SU-DHL-6 (cell line): Measurements from ENCODE around the gene C3orf22.

Experiments
- H2AFZ ChIP-seq: fragments of 200-600 bp; sonication (generic); 2 replicates; pipeline ENCODE4 v1.6.1; 2014; ENCODE audit warnings: low read depth, mild to moderate bottlenecking, moderate library complexity, mixed read lengths, antibody characterized with exemption, low read length; ENCODE audit not compliant: severe bottlenecking
- H3F3A ChIP-seq: fragments of 200-600 bp; shearing (Covaris generic); 2 replicates; pipeline ENCODE4 v1.6.0; 2016; ENCODE audit warnings: antibody characterized with exemption, mild to moderate bottlenecking; ENCODE audit not compliant: insufficient read depth
- H3K27ac ChIP-seq: fragments of 200-600 bp; sonication (generic); 2 replicates; pipeline ENCODE4 v1.5.1; 2016; ENCODE audit warnings: low read depth, mild to moderate bottlenecking, low read length, moderate library complexity, mixed read lengths
- H3K27me3 ChIP-seq: fragments of 200-600 bp; sonication (generic), shearing (Covaris generic); 2 replicates; pipeline ENCODE4 v1.6.0; 2014; ENCODE audit warnings: mild to moderate bottlenecking, low read length
- H3K36me3 ChIP-seq: fragments of 200-600 bp; sonication (generic); 2 replicates; pipeline ENCODE4 v1.6.1; 2014; ENCODE audit warnings: mild to moderate bottlenecking, low read length, mixed read lengths
- H3K4me2 ChIP-seq: fragments of 300-600, 200-600 bp; shearing (Covaris generic), sonication (generic); 2 replicates; pipeline ENCODE4 v1.6.0; 2014; ENCODE audit warnings: low read length, low read depth, mild to moderate bottlenecking; ENCODE audit not compliant: poor library complexity, severe bottlenecking
- H3K4me3 ChIP-seq: fragments of 200-600 bp; sonication (generic); 2 replicates; pipeline ENCODE4 v1.5.1; 2014; ENCODE audit warnings: antibody characterized with exemption, low read length, mild to moderate bottlenecking, mixed read lengths; ENCODE audit not compliant: insufficient read depth, poor library complexity, severe bottlenecking
- H3K79me2 ChIP-seq: fragments of 200-600 bp; sonication (generic); 2 replicates; pipeline ENCODE4 v1.6.1; 2014; ENCODE audit warnings: mild to moderate bottlenecking, low read length, moderate library complexity; ENCODE audit not compliant: insufficient read depth
- H3K9ac ChIP-seq: fragments of 200-600 bp; sonication (generic); 2 replicates; pipeline ENCODE4 v1.7.0; 2014; ENCODE audit warnings: mild to moderate bottlenecking, low read length
- H3K9me2 ChIP-seq: fragments of 200-600 bp; sonication (generic); replicated peaks from 2 replicates; pipeline ENCODE4 v1.6.1; 2014; ENCODE audit warnings: low read length; ENCODE audit not compliant: insufficient read depth
- H3K9me3 ChIP-seq: fragments of 200-600 bp; sonication (generic); 2 replicates; pipeline ENCODE4 v1.6.1; 2014; ENCODE audit warnings: low read length, mixed read lengths; ENCODE audit not compliant: insufficient read depth
- H4K20me1 ChIP-seq: fragments of 200-600 bp; sonication (generic); 2 replicates; pipeline ENCODE4 v1.6.1; 2014; ENCODE audit warnings: low read depth, mild to moderate bottlenecking, antibody characterized with exemption, low read length, moderate library complexity, mixed read lengths
- CTCF ChIP-seq: fragments of 200-600 bp; sonication (generic); IDR thresholded peaks from one replicate; pipeline ENCODE4 v1.5.1; 2017; ENCODE audit warnings: antibody characterized with exemption, mild to moderate bottlenecking, low read length, moderate library complexity; ENCODE audit not compliant: insufficient read depth, poor library complexity, severe bottlenecking
- EZH2phosphoT487 ChIP-seq: fragments of 200-600 bp; sonication (generic), shearing (Covaris generic); conservative IDR thresholded peaks from 2 replicates; pipeline ENCODE4 v1.6.1; 2018; ENCODE audit warnings: mild to moderate bottlenecking, antibody characterized with exemption, low read length, moderate library complexity, mixed read lengths

Gene C3orf22

GRCh38 chr3:126578702-126579101 lies 20.0 kb upstream of the C3orf22 start:
- TF ChIP-seq CTCF (no peak), EZH2phosphoT487 (no peak)
- Histone ChIP-seq H3K27me3 (no peaks in the 10 kb centered on the region), H3K4me3 (no peak overlapping the region)

GRCh38 chr3:126577261-126577660 lies 18.5 kb upstream of the C3orf22 start:
- Histone ChIP-seq H3K36me3 (no peaks in the 10 kb centered on the region), H3K9me3 (no peaks in the 10 kb centered on the region), H3K9me2 (no peaks in the 10 kb centered on the region), H3F3A (no peaks in the 10 kb centered on the region), H3K4me3 (no peak overlapping the region), H3K27me3 (no peaks in the 10 kb centered on the region), H4K20me1 (no peaks in the 10 kb centered on the region), H3K27ac (no peak overlapping the region), H3K79me2 (no peaks in the 10 kb centered on the region), H3K9ac (no peak overlapping the region), H3K4me2 (no peak overlapping the region), H2AFZ (no peak overlapping the region)
- no peak for TF ChIP-seq EZH2phosphoT487
- TF ChIP-seq CTCF, result no peak

More at GRCh38 chr3:126578702-126579101, 20.0 kb upstream of the C3orf22 start:
- Histone ChIP-seq H3K36me3 (no peaks in the 10 kb centered on the region), H3K27ac (no peak overlapping the region), H3K9me2 (no peaks in the 10 kb centered on the region), H3F3A (no peaks in the 10 kb centered on the region), H3K4me2 (no peak overlapping the region), H2AFZ (no peak overlapping the region), H3K9ac (no peak overlapping the region), H3K9me3 (no peaks in the 10 kb centered on the region), H3K79me2 (no peaks in the 10 kb centered on the region), H4K20me1 (no peaks in the 10 kb centered on the region)

- Histone ChIP-seq H3K27me3 (no peaks in the 10 kb centered on the region), H3K9me2 (no peaks in the 10 kb centered on the region), H3K4me3 (no peak overlapping the region), H3K79me2 (no peaks in the 10 kb centered on the region), H3K4me2 (no peak overlapping the region), H3K36me3 (no peaks in the 10 kb centered on the region), H3K9ac (no peak overlapping the region), H3F3A (no peaks in the 10 kb centered on the region), H3K27ac (no peak overlapping the region), H3K9me3 (no peaks in the 10 kb centered on the region), H4K20me1 (no peaks in the 10 kb centered on the region), H2AFZ (no peak overlapping the region)
- TF ChIP-seq CTCF (no peak), EZH2phosphoT487 (no peak)
Observed at GRCh38 chr3:126573492-126574117, 14.9 kb upstream of the C3orf22 start.
